Ishikawa (cell line): ENCODE data around the gene TMEM169.

Source experiments
- CEBPB ChIP-seq: IDR thresholded peaks from 2 replicates; pipeline ENCODE4 v1.6.1; 2012
- MAX ChIP-seq: IDR thresholded peaks from 2 replicates; pipeline ENCODE4 v1.6.1; 2012
- NFIC ChIP-seq: IDR thresholded peaks from 2 replicates; pipeline ENCODE4 v1.6.1; 2012
- RAD21 ChIP-seq: IDR thresholded peaks from 2 replicates; pipeline ENCODE4 v1.6.1; 2012; ENCODE audit warnings: low read depth
- TAF1 ChIP-seq: IDR thresholded peaks from 2 replicates; pipeline ENCODE4 v1.6.1; 2012; ENCODE audit warnings: low read depth, mild to moderate bottlenecking

DNA sequence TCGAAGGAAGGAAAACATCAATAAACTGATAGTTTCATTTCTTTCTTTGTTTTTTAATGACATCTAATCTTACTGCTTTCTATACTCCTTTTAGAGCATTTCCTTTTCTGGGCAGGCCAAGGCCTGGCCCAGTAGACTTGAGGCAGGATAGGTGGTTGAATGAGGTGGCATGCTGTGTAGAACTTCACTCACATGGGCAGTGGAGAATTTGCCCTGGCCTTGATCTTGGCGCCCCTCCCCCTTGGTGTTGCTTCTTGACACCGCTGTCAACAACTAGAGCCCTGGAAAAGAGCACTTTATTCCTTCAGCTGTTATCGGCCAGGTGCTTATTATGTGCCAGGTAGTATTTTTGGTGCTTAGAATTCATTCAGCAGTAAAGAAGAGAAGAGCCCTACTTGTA, 64.9 kb downstream of the TMEM169 start:
- TF ChIP-seq RAD21 (no peak), NFIC (no peak), MAX (no peak), CEBPB (no peak), TAF1 (no peak)
